Measurements from ENCODE around the gene LDLRAD4.
A peak's percentile ranks its signal among the peaks of the same experiment; 100 is the strongest.

Gene LDLRAD4

DNA sequence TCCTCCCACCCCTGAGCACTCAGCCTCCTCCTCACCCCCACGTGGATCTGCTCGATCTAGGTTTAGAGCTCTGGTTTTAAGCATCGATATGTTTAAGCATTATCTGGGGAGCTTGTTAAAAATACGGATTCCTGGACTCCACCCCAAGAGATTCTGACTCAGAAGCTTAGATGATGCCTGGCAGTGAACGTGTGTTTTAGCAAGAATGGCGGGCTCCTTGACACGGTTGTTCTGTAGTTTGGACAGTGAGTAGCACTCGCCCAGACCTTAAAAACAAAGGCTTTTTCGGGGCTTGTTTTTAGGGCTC lies 47.3 kb downstream of the LDLRAD4 start:
- no peak for DNase-seq (ENCODE audit: low spot score)

DNA sequence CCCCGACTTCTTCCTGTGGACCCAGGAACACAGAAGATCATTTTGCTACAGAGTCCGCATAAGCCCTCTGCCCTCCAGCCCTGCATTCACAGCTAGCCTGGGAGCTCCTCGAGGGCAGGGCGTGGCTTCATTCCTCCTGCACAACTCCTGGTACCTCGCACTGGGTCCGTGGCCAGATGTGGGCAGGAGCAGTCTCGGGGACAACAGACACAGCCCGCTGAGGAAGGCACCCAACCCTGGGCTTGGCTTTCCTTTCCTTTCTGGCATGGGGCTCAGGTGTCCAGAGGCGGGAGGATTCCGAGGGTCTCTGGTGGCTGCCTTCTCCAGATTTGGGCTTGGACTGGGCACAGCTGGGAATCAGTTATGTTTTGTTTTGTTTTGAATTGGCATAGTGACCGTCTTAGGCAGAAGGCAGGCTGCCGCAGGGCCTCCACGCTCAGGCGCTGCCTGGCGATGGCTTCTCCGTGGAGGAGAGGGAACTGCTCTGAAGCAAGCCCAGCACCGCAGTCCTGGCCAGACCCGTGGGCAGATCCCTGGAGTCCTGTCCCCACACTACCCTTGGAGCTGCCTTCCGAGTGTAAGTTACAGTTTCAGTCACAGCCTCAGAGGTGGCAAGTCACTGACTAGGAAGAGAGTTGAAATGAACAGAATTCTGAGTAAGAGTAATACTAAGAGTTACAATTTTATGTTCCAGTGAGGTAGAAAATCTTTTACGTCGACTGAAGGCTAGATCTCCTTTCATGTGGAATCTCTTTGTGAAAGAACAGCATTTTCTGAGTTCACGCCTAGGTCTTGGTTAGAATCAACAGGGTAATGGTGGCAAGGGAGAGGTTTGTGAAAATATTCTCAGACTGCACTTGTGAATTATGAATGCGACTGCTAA lies 47.9 kb downstream of the LDLRAD4 start:
- DNase-seq (ENCODE audit: low spot score), result no peak

DNA sequence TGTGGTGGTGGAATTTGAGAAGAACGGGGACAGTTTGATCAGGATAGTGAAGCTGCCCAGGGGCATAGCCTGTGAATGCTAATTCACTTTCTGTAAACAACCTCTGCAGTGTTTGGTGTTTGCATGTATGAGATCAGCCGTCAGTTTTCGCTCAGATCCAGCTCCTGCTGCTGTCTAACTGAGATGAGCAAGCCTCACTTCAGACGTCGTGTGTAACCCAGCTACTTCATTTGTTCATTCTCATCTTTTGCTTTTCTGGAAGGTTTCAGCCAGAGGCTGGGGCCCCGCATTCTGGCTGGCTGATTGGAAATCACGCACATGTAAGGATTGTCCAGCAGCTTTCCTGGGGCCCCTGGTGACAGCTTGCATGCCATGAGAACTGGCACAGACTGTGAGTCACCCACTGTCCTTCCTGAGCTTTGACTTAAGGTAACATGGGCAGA lies 48.9 kb downstream of the LDLRAD4 start:
- no peak for DNase-seq (ENCODE audit: low spot score)

DNA sequence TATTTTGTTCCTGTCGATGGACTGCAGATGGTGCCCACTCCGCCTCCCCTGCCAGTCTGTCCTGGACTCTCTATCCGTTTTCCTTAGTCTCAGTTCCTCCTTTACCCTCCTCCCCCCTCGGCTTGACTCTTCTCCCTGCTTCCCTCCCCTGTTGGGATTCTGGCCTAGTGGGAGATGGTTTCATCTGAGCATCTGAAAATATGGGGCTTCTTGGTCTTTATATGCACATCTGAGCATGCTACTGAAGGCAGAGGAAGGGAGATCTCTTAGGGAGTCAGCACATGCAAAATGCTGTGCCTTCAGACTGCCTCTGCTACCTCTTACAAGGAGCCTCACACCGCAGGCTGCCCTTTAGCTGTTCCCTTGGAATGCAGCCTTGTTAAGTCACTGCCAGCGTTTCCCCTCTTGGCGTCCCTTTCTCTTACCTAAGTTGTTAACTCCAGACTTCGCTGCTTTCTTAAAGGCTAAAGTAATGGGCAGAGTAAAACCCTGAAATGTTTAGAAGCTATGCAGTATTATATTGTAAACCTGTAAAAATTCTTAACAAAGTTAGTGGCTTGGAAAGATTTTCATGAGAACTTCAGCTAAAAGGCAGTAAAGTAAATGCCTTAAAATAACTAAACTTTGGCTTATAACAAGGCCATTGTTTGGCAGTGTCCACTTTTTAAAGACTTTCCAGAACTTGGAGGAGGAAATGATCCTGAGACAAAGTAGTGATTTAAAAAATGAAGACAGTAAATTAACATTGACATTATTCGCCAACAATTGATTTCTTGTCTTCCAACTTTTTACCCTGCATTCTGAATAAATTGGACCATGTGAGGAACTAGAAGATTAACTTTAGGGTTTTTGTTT lies 49.8 kb downstream of the LDLRAD4 start:
- no peak for DNase-seq (ENCODE audit: low spot score)

DNA sequence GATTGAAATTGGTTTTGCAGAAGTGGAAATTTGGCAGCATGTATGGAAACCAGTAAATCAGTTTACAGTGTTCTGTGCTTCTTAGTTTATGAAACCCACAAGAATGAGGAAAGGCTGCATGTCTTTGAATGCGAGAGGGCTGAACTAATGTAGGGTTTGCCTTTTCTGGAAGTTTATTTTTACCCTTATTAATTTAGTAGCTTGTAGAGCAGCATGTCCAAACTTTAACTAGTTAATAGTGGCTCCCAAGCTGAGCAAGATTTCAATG lies 50.4 kb downstream of the LDLRAD4 start:
- no peak for DNase-seq (ENCODE audit: low spot score)

DNA sequence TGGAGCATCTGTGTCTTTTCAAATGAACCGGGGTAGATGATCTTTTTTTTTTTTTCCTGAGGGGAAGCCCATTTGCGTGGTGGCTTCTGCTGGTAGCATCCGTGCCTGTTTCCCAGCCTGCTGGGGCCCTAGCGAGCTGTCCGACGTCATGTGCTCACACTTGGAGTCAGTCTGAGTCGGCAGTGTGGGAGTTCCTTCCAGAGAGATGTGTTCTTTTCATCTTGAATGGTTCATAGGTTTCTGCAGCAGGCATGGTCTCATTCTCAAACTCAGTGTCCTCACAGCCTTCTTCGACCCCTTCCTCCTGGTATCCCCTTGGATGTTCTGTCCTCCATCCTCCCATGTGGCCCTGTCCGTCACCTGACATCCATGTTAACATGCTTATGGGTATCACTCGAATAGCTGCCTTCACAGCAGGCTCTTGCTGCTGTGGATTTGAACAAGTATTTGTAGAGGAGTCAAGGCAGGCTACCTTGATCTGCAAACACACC lies 51.0 kb downstream of the LDLRAD4 start:
- DNase-seq (ENCODE audit: low spot score), result peak; percentile 66

DNA sequence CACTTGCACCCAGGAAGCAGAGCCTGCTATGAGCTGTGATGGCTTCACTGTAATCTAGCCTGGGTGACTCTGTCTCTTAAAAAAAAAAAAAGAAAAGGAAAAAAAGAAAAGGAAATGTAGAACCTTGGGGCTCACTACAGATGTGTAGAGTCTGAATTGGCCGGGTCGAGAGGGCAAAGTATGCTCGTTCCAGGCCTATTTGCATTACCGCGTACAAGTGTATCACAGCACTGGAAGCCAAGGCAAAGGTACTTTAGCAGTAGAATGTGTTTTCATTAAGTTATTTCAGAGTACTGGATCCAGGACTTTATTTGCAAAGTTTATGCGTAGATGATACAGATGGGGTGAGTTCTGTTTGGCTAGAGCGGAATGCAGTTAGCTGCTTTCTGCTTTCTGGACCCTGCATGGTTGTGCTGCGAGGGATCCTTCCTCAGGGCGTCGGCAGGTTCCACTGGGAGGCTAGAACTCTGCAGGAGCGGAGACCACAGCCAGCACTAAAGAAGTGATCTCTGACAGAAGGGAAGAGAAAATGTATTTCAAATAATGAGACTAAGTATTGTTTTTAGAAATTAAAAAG lies 51.8 kb downstream of the LDLRAD4 start:
- no peak for DNase-seq (ENCODE audit: low spot score)

DNA sequence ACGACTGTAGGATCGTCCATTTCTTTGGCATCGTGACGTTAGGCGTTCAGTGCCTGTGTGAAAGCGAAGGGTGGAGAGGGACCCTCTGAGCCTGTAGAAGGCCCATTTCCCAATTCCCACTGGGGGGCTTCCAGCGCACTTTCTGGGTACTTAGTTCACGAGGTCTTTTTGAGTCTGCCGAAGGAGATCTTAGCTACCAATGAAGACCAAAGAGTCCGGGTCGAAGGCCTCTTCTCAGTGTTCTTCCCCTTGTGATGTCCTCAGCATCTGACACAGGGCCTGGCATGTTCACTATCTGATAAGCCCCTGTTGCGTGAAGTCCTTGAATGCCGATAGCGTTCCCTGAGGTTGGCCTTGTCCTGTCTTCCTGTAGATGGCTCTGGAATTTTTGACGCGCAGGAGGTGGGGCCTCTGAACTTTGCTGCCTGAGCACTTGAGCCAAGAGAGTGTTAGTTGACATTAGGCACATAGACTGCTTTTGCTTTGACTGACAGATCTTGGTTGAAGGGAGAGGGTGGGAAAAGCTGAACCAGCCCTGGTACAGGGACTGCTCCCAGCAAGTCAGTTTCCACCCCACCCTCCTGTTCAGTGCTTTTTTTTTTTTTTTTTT lies 52.8 kb downstream of the LDLRAD4 start:
- DNase-seq (ENCODE audit: low spot score), result no peak

DNA sequence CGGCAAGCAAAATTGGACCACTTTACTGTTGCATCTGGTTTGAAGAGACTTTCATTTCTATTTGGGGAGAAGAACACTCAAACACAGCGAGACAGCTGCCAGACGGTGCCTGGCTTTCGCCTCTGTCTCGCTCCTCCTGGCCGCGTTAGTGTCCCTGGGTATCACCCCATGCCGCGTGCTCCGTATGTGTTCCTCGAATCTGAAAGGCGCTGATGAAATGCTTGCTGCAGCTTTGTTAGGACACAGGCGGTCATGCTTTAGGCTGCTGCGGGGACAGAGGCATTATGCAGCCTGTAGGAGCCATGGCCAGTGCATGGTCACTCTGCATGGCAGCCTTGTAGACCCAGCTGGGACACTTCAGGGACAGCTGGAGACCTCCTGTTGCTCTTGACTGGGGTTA lies 53.9 kb downstream of the LDLRAD4 start:
- DNase-seq (ENCODE audit: low spot score), result no peak

DNA sequence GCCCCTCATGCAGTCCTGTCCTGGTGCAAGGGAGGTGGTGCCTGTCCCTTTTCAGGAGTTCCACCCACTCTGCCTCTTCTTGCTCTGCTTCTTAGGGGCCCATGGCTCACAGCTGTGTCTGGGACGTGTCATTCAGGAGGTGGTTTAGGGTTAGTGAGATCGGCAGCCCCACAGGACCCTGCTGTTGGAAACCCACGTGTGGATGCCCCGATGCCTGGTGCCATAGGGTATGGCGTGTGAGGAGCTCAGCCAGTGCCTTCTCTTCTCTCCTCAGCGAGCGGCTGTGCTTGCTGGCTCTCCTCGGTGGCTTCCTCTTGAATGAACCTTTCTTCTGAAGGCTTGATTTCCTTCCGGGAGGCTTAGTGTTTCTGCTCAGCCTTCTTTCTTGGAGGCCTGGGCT lies 55.2 kb downstream of the LDLRAD4 start:
- no peak for DNase-seq (ENCODE audit: low spot score)

DNA sequence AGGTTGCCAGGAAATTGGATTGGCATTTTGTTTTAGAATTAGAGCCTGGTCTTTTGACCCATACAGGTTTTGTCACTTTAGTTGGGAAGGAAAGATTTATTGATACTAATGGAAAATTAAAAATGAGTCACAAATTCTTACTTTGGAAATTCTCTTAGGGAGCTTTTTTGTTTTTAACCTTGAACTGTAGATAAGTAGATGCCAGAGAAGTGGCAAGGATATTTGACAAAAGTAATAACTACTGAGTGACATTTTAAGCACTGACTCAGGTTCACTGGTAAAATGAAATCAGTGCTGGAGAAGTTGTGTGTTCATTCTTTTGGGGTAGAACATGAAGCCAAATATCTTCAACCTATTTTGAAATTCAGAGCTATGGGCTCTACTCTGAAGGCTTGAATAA lies 56.5 kb downstream of the LDLRAD4 start:
- no peak for DNase-seq (ENCODE audit: low spot score)

DNA sequence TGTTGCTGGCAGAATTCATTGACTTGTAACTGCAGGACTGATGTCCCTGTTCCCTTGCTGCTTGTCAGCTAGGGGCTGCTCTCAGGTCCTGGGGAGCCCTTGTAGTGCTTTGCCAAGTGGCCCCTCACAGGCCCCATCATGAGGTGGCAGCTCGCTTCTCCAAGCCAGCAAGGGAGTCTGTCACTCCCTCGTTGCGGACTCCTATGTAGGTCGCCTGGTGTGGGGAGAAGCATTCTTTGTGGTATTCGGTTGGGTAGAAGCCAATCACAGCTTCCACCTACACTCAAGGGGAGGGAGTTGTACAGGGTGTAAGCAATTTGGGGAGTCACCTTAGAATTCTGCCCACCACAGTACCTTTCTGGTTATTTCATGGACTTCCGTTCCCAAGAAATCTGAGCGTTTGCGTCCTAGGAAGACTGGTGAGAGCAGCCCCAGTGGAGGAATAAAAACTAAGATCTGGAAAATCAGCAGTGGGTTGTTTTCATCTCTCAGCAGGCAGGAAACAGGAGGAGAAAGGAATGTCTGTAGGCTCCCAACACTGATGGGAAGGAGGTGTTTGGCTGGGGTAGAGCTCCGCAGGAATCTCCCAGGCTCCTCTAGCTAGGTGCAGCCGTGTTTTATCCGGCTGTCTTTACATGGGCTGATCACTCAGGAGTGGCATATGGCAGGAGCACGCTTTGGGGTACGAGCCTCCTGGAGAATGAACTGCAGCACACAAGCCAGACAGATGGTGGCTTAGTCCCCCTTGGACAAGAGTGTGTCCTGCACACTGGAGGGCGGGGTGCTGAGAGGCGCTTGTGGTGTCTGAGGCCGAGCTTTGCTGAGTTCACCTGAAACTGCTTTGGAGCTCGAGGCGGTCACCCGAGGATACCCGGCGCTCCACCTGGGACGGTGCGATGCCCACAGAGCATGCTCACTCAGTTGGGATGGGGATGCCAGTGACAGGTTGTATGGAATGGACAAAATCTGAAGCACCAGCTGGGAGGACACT lies 58.3 kb downstream of the LDLRAD4 start:
- peak; percentile 94 for DNase-seq (ENCODE audit: low spot score)

DNA sequence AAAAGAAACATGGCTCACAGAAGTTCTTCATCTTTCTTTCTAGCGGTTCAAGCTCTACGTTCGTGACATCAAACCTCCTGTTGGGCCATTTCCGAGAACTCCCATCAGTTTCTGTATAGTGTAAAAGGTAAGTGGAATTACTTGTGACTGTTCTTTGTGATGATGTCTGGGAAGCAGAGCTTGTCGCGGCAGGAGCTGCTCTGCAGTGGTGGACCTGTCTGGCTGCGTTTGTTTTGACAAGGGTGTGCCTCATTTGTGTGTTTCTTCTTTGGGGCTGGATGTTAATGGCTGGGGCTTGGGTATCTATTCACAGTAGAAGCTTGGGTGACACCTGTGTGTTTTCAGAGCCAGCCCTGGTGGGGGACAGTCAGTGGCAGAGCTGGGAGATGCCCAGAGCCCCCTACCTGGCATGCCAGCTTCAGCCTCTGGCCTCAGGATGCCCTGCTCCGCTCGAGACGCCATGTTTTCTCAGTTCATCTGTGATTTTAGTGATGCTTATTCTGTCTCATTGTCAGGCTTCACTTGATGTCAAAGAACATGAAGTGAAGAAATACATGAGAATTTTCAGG lies 59.6 kb downstream of the LDLRAD4 start:
- no peak for DNase-seq (ENCODE audit: low spot score)

DNA sequence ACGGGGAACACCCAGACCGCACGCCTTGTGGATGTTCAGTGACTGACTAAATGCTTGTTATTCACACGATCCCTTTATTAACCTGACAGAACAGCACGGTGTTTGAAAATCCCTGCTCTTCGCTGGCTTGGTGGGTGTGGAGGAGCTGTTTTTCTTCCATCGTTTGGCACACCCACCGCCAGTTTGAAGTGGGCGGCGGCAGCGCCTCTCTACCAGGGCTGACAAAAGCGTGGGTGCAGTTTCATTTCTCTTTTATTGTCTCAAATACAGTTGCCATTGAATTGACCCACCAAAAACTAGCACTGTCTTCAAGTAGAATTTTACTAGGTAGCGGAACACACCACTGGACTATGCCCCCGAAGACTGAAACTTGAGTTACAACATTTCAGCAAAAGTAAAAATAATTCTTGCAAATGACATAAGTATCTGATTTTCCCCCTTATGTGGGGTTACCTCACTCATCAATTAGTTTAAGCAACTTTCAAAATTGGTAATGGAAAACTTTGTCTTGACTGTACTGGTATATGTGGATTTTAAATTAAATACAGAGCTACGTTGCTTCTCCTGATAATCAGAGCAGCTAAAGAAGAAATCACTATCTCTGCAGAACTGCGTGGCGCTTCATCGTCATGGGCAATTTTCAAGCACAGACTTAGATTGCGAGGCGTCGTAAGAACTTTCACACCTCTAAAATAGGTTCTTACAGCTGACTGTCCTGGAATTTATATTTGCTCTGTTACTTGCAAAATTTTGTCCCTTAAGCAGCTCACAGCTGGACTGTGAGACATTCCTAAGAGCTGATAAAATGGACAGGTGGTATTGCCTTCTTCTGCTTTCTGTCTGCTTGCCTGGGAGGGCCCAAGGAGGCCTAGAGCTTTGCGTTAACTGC lies 60.9 kb downstream of the LDLRAD4 start:
- no peak for DNase-seq (ENCODE audit: low spot score)

DNA sequence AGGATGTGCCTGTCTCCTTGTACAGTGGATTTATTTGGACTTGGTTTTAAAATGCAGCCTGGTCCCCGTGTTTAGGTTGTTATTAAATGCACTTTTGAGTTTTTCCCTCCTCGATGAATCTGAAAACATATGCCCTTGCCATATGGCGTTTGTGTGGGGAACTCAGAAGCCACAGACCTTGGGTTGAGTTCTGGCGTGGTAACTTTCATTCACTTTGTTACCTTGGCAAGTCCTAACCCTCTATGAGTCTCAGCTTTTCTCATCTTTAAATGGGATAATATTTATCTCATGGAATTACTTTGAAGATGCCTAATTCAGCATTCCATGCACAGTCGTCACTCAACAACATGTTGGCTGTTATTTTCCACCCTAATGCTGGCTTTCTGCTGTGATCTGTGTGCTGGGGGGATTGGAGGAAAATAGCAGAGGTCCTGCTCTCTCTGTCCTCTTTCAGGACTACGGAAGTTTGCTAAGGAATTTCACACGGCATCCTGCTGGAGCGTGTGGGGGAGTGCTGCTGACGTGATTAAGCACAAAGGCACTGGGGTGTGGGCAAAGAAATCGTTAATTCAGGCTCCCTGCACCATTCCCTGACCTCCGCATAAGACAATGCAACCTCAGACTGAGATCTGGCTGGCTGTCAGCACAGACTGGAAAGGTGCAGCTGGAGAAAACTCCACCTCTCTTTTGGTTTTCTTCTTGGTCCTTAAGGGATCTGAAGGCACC lies 61.7 kb downstream of the LDLRAD4 start:
- peak; percentile 63 for DNase-seq (ENCODE audit: low spot score)

DNA sequence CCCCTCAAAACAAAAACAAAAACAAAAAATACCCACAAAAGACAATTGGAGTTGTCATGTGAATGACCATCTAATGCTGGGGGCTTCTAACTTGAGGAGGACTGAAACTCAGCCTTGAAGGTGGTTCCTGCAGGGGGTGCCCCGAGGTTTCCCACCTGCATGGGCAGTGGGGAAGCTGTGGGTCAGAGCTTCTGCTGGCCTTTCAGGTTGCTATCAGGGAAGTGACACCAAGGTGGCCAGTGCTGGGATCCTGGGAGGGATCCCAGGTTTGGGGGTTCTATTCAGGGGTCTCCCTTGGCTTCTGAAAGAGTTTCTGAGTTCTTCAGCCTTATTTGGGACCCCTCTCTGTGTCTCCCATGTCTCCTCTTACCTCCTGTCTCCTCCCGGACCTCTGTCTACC lies 62.8 kb downstream of the LDLRAD4 start:
- DNase-seq (ENCODE audit: low spot score), result no peak

DNA sequence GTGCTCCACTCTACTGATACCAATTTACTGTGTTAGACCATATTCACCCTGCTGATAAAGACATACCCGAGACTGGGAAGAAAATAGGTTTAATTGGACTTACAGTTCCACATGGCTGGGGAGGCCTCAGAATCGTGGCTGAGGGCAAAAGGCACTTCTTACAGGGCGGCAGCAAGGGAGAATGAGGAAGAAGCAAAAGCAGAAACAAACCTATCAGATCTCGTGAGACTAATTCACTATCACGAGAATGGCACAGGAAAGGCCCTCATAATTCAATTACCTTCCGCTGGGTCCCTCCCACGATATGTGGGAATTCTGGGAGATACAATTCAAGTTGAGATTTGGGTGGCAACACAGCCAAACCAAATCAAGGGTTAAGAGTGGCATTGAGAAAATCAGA lies 65.2 kb downstream of the LDLRAD4 start:
- no peak for DNase-seq (ENCODE audit: low spot score)

DNA sequence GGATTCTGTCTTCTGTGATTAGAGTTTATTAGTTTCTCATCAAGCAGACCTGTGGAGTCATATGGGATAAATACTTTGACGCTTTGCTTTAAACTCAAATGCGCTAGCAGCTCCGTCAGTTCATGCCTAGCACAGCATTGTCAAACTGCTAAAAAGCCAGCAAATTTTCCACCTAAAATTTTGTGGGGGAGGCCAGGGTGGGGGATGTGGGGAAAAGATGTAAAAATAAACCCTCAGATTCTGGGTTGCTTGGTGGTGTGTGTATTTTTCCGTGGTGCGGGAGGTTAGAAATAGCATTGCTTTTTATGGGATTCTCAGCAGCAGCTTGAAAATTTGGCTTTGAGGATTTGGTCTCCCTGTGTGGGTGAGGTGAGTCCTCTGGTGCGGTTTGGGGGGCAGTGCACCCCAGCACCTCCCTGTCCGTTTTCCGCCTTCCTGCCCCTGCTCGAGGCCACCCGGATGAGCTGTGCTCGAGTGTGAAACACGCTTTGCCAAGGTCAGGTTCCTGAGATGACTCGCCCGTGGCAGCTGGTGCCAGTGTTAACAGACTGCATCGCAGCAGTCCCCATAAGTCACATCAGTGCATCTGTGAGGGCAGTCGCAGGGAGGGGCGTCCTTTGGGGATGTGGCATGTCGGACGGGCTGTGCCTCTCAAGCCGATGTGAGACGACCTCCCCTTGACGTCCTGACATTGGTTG lies 65.9 kb downstream of the LDLRAD4 start:
- DNase-seq (ENCODE audit: low spot score), result peak; percentile 72

DNA sequence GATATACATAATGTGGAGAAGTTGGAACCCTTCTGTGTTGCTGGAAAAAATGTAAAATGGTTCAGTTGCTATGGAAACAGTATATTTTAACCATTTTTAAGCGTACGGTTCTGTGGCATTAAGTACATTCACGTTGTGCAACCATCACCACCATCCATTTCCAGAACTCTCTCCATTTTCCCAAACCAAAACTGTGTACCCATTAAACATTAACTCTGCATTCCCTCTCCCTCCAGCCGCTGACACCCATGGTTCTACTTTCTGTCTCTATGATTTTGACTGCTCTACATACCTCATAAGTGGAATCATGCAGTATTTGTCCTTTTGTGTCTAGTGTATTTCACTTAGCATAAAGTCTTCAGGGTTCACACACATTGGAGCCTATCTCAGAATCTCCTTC lies 67.3 kb downstream of the LDLRAD4 start:
- DNase-seq (ENCODE audit: low spot score), result no peak
